Omental fat pad (tissue), 4 donors: ENCODE results near the gene PLCL2. TPM values are rescaled to one million over a fixed set of nuclear protein-coding genes. Genes with fewer than 3 reads are reported as not detected.
"Not testable (repeated sequence)": the region's sequence is repeated elsewhere in the genome, so short reads cannot be mapped to it uniquely, and the experiment has no call there.

Experiments used
- ATAC-seq: fragments of 150-250 bp; one replicate; pipeline ENCODE4 v1.9.1; 2016; ENCODE audit warnings: mild to moderate bottlenecking, moderate library complexity; ENCODE audit not compliant: low FRiP score
- DNase-seq: peaks from one replicate; pipeline ENCODE4 v3.0.0-alpha.2; 2019; ENCODE audit warnings: low spot score
- CTCF ChIP-seq, 3 donors: fragments of 450-650 bp; IDR thresholded peaks; one replicate each; pipeline ENCODE4 v1.5.1; 2016 to 2017; ENCODE audit warnings: antibody characterized with exemption in 3 of 3, mild to moderate bottlenecking in 3 of 3, moderate library complexity in 2 of 3
- total RNA-seq, 4 donors: library from RNA; depleted of rRNA; stranded (reverse); fragments of >200 nt; gene quantifications; one replicate each; pipeline ENCODE4 v1.1.0, GENCODE V29; 2016

The PLCL2 gene
- total RNA-seq, 4 donors from 2014 or later: 10.8 to 28.5 (median 16.3) TPM

DNA sequence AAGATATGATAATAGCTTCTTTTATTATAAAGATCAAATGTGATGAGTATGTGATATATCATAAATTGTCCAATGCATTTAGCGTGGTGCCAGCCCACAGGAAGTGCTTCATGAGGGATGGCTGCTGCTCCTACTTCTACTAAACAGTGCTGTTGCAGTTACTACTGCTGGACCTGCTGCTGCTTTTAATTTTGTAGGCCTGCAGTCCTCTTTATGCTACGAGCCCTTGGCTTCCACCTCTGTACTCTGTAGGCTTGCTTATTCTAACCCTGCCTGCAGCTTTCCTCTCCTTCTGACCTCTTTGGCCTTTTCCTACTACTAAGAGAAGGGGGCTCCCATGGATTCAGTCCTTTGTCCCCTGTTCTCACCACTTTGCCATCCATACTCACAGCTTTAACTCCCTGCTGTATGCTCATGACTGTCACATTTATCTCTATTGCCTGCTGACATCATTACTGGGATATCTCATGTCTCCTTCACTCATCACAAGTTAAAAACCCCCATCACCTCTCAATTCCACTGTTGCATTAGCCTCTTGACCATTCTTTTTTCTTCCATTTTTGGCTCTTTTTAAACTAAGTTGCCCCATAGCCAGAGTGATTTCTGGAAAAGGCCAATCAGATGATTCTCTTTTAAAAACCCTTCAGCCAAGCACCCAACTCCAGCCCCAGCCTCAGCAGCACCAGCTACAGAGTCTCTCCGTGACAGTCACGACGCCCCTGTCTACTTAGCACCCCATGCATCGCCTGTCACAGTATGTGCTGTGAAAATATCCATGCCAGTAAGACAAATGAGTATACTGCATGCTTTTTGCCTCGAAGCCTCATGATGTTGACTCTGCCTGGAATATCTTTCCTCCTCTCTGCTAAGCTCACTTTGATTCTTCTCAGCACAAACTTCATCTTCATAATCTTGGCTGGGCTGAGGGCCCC is 56.3 kb downstream of the PLCL2 start:
- DNase-seq (no peak), ATAC-seq (no peak)
- TF ChIP-seq CTCF (IDR thresholded peaks at IDR 0.05): no peak

- no peak for DNase-seq
- no peak for ATAC-seq
- TF ChIP-seq CTCF (IDR thresholded peaks at IDR 0.05): no peak
Measured at GRCh38 chr3:16942955-16943354, 58.2 kb downstream of the PLCL2 start.

DNA sequence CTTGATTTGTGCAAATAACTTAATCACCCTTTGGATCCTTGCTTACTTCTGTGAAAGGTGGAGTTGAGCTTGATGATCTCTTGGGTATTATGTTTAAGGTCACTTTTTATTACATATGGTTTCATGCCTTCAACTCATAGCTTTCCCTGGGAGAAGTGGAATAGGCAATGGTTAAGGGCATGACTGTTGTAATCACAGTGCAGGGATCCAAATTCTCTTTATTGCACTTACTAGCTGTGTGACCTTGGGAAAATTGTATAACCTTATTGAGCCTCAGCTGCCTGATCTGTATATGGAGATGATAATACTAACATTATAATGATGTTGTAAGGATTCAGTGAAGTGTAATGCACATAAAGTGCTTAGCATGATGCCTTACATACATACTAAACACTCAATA is 59.1 kb downstream of the PLCL2 start:
- ATAC-seq (no peak), DNase-seq (no peak)
- no peak for TF ChIP-seq CTCF (IDR thresholded peaks at IDR 0.05)

GRCh38 chr3:16944356-16944755 is 59.6 kb downstream of the PLCL2 start:
- no peak for ATAC-seq
- no peak for TF ChIP-seq CTCF (IDR thresholded peaks at IDR 0.05)
- DNase-seq: no peak

GRCh38 chr3:16945330-16945729 is 60.6 kb downstream of the PLCL2 start:
- DNase-seq (no peak), ATAC-seq (no peak)
- no peak for TF ChIP-seq CTCF (IDR thresholded peaks at IDR 0.05)

- DNase-seq (no peak), ATAC-seq (no peak)
- TF ChIP-seq CTCF (IDR thresholded peaks at IDR 0.05): no peak
Measured at GRCh38 chr3:16950282-16950681, 65.5 kb downstream of the PLCL2 start.

GRCh38 chr3:16950845-16951244 is 66.1 kb downstream of the PLCL2 start:
- no peak for TF ChIP-seq CTCF (IDR thresholded peaks at IDR 0.05)
- no peak for ATAC-seq
- DNase-seq: no peak

DNA sequence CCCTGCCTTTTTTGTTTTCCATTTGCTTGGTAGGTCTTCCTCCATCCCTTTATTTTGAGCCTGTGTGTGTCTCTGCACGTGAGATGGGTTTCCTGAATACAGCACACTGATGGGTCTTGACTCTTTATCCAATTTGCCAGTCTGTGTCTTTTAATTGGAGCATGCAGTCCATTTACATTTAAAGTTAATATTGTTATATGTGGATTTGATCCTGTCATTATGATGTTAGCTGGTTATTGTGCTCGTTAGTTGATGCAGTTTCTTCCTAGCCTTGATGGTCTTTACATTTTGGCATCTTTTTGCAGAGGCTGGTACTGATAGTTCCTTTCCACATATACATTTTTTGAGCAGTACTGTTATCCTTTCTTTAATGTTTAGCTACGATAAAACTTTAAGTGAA is 73.1 kb downstream of the PLCL2 start:
- not testable (repeated sequence) for ATAC-seq, DNase-seq
